LoVo (cell line): ENCODE measurements around the gene EHD1.

Experiments
- DNase-seq: peaks from one replicate; pipeline ENCODE4 v3.0.0-alpha.2; 2016; ENCODE audit warnings: low spot score

Gene EHD1

DNA sequence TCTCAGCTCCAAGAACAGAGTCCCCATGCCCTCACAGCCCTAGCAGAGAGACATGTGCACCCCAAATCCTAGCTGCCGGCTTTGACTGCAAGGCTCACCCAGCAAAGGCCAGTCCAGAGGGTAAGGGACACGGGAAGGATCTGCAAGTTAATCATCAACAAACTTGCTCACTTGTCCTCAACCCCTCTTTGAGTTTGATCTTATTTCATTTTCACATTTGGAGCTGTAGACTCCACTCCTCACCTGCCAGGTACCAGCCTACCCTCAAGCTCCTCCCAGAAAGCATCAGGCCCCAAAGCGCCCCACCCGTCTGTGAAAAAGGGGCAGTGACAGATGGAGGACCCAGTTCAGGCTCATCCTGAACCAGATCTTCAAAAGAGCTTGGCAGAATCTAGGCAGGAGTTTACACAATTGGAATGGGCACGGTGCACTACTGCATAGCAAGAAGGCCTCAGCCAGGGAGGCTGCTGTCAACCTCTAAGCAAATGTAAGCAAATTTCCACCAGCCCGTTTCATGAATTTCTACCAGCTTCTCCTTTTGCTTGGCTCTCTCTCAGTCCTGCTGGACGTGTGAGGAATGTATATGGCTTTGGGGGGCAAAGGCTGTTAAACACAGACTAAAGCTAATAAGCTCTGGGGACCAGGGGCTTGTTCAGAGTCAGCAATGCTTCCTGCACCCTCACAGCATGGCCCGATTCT is 5.5 kb downstream of the EHD1 start:
- no peak for DNase-seq

GRCh38 chr11:64871492-64871891 is 6.9 kb downstream of the EHD1 start:
- DNase-seq: no peak

DNA sequence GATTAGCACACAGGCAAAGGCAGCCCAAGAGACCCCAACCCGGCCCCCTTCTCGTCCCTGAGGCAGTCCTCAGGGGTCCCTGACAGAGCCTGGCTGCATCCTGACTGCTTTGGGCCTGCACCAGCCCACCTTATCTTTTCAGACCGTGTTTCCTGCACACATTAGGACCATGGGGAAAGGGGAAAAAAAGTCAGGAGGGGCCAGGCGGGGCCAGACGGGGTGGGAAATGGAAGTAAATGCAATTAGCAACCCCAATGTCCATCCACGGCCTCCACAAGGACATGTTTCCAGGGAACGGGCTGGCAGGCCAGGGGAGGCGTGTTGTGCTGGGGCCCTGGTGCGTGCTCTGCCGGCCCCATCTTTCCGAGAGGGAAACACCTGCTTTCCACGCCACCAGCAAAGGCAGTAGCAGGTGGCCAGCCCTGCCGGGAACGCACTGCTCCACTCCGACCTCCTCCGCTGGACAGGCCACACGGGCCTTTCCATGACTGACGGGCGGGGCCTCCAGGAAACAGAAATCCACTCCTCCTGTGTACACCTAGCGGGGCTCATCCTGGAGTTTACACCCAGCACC is 7.4 kb downstream of the EHD1 start:
- DNase-seq: no peak

GRCh38 chr11:64870176-64870892 is 8.1 kb downstream of the EHD1 start:
- no peak for DNase-seq

GRCh38 chr11:64869571-64870175 is 8.7 kb downstream of the EHD1 start:
- no peak for DNase-seq

DNA sequence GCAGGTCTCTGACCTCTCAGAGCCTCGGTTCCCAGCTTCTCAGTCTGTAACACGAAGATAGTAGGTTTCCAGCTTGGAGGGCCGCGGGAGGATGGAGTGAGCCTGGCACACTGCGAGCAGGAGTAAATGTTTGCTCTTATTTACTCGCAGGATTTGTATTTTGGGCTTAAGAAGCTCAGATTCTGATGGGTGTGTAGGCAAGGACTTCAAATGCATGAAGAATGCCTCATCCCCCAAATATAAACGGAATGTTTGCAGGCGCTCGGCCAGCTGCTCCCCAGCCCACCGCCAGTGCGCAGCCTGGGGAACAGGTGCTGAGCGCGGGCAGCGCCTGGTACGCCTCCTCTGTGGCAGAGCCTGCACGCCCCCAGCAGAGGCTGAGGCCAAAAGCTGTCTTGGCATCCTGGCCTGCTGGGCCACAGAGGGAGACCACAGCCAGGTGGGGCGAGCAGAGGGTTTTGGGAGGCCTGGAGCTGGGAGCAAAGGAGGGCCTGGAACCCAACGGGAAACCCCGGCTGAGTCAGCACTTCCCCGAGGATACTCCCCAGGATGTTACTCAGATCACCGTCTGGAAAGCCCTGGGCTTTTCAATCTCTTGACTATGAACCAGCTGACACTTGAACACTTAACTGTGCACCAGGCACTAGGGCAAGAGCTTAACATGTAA is 9.4 kb downstream of the EHD1 start:
- no peak for DNase-seq

GRCh38 chr11:64867748-64868462 is 10.5 kb downstream of the EHD1 start:
- no peak for DNase-seq

DNA sequence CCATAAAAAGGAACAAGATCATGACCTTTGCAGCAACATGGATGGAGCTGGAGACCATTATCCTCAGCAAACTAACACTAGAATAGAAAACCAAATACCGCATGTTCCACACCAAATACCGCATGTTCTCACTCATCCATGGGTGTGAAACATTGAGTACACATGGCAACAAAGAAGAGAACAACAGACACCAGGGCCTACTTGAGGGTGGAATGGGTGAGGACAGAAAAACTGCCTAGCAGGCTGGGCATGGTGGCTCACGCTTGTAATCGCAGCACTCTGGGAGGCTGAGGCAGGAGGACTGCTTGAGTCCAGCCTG is 12.3 kb downstream of the EHD1 start:
- DNase-seq: no peak

DNA sequence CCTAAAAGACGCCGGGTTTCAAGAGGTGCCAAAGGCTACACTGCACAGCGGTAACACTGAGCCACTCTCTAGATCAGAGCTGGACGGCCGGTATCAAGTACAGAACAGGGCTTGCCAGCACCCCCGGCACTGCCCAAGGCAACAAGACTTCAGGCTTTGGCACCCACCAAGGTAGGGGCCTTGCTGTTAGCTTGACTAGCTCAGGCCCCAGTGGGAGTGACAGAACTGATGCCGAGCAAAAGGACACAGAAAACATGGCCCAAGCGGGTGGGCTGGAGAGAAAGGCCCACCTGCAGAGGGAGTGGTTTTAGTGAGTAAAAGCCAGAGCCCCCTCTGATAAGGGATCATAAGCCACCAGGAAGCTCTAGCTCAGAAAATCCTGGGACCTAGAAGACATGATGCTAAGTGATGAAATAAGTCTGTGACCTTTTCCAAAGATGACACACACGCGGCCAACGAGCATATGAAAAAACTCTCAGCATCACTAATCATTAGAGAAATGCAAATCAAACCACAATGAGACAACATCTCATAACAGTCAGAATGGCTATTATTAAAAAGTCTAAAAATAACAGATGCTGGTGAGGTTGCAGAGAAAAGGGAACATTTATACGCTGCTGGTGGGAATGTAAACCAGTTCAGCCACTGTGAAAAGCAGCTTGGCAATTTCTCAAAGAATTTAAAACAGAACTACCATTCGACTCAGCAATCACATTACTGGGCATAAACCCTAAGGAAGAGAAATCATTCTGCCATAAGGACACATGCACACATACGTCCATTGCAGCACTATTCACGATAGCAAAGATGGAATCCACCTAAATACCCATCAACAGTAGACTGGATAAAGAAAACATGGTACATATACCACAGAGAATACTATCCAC is 12.9 kb downstream of the EHD1 start:
- DNase-seq: no peak

DNA sequence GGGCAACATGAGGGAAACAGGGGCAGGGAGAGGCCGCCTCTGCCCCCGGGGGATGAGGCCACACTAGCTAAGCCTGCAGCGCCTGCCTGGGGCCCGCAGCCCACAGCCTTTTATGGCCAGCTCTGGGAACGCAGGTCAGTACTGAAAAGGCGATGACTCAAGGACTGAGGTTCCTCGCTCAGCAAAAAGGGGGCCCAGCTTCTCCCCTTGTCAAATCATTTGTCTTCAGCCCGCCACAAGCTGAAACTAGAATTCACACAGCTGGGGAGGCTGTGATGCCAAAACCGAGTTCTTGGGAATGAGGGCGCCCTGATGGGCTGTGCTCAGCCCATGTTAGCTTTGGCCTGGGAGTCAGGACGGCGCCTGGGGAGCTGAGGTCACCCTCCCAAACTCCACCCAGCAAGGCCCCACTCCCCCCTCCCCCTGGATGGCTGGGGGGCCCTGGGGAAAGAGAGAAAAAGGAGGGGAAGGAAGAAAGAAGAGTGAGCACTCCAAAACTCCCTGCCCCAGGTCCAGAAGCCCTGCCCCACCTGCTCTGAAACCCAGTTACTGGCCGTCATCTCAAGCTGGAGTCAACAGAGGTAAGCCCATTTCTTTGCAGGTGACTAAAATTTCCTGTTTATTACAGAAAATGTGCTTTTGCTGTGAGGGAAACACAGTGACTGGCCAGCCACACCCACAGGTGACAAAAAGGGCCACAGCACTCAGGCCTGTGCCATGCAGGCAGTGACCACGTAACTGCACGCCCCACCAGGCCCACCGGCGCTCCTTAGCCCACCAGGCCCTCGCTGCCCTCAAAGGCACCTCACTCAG is 13.7 kb downstream of the EHD1 start:
- DNase-seq: no peak

- no peak for DNase-seq
Observed at GRCh38 chr11:64864135-64864472, 14.3 kb downstream of the EHD1 start.

DNA sequence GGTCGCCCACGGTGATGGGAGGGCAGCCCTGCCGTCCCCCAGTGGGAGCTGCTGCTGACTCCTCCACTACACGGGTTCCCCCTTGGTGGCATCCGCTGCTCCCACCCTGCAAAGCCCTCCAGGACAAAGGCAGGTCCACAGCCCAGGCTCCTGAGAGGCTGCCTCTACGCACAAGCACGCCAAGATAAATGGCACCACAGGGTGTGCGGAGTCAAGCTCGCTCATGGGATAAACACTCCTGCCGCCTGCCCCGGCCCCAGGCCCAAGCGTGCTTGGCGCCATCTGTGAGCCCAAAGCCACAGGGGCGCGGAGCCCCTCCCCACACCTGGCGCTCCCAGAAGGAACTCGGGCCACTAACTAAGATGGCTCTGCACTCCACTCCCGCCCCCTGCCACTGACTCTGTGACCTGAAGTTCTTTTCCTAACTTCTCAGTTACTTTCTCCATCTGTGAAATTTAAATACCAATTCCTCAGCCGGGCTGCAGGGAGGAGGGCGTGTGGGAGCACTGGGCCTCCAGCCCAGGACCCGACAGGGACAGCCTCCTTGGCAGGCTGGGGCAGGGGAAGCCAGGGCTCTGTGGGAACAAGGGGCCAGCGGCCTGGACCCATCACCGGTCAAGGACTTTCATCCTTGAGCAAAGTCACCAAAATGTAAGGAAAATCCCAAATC is 14.9 kb downstream of the EHD1 start:
- no peak for DNase-seq

- no peak for DNase-seq
Observed at GRCh38 chr11:64862987-64863390, 15.4 kb downstream of the EHD1 start.

DNA sequence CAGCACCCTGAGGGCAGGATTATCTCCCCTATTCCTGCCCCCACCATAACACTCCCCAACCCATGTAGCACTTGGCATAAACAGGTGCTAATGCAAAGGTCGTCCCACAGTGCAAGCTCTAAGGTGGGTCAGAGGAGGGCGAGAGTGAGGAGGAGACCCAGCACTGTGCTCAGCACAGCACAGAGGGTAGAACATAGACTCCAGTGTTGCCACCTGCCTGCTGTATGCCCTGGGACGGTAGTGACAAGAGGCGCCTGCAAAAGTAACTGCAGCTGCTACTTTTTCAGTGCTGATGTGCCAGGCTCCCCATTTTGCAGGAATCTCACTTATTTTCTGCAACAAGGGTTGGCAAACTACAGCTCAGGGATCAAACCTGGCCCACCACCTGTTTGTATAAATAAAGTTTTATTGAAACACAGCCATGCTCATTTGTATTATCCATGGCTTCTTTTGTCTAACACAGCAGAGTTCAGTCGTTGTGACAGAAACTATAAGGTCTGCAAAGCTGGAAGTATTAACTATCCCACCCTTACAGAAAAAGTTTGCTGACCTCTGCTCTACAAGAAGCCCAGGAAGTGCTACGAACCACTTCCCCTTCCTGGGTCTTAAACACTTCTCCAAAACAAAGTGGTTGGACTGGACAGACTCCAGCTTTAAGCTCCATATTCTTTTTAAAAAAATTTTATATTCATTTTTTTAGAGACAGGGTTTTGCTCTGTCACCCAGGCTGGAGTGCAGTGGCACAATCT is 17.0 kb downstream of the EHD1 start:
- no peak for DNase-seq

- DNase-seq: no peak
Observed at GRCh38 chr11:64859542-64860414, 18.6 kb downstream of the EHD1 start.

GRCh38 chr11:64858467-64859263 is 19.8 kb downstream of the EHD1 start:
- DNase-seq: no peak

GRCh38 chr11:64857485-64857884 is 20.9 kb downstream of the EHD1 start:
- no peak for DNase-seq
